Mesodermal cell (in vitro differentiated cells): ENCODE results near the gene ITPR1.
A peak's percentile ranks its signal among the peaks of the same experiment; 100 is the strongest.

Source experiments
- H3K27ac ChIP-seq: 2 replicates; pipeline ENCODE4 v1.7.0; 2013; ENCODE audit warnings: mild to moderate bottlenecking, low read depth, low read length, moderate library complexity; ENCODE audit not compliant: severe bottlenecking
- H3K36me3 ChIP-seq: 2 replicates; pipeline ENCODE4 v1.7.1; 2013; ENCODE audit warnings: mild to moderate bottlenecking, low read length, moderate library complexity; ENCODE audit not compliant: control insufficient read depth, insufficient read depth
- H3K4me1 ChIP-seq: one replicate; pipeline ENCODE4 v1.7.1; 2013; ENCODE audit warnings: mild to moderate bottlenecking, low read length; ENCODE audit not compliant: insufficient read depth, control insufficient read depth, poor library complexity, severe bottlenecking
- H3K4me3 ChIP-seq: 2 replicates; pipeline ENCODE4 v1.7.0; 2013; ENCODE audit warnings: low read length, control low read depth, mild to moderate bottlenecking; ENCODE audit not compliant: insufficient read depth, poor library complexity, severe bottlenecking; ENCODE audit errors: extremely low read depth
- H3K9me3 ChIP-seq: 2 replicates; pipeline ENCODE4 v1.7.1; 2013; ENCODE audit warnings: mild to moderate bottlenecking, low read length, moderate library complexity; ENCODE audit not compliant: control insufficient read depth
- WGBS, 2 experiments: methylation state at CpG; one replicate each; pipeline ENCODE4 v1.1.5; 2013; ENCODE audit warnings: missing lambda C conversion rate in 2 of 2; ENCODE audit not compliant: insufficient coverage in 2 of 2; 5-methylcytosine and 5-hydroxymethylcytosine counted together

Gene ITPR1

DNA sequence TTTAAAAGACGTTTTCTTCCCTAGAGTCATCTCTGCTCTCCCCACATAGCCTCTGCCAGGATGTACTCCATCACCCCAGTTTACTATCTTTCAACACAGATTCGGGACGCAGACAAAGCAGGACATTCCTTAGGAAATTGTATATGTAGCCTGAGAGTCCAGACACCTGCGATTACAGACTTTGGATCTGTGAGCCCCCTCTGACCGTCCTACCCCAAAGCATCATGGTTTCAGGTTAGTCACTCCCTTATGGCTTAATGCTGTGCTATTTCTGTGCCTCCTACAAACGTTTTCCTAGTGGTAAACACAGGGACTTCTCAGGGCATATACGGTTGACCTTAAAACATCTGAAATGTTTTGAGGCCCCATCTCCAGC lies 252.1 kb downstream of the ITPR1 start:
- Histone ChIP-seq H3K4me3 (no peak overlapping the region), H3K9me3 (no peaks in the 10 kb centered on the region), H3K36me3 (no peaks in the 10 kb centered on the region), H3K4me1 (peaks cover 16% of the 10 kb centered on the region), H3K27ac (peak overlapping the region; percentile 31)
- WGBS, 2 experiments, result 51 to 67% methylated on average over 4 of the region's 7 CpGs

DNA sequence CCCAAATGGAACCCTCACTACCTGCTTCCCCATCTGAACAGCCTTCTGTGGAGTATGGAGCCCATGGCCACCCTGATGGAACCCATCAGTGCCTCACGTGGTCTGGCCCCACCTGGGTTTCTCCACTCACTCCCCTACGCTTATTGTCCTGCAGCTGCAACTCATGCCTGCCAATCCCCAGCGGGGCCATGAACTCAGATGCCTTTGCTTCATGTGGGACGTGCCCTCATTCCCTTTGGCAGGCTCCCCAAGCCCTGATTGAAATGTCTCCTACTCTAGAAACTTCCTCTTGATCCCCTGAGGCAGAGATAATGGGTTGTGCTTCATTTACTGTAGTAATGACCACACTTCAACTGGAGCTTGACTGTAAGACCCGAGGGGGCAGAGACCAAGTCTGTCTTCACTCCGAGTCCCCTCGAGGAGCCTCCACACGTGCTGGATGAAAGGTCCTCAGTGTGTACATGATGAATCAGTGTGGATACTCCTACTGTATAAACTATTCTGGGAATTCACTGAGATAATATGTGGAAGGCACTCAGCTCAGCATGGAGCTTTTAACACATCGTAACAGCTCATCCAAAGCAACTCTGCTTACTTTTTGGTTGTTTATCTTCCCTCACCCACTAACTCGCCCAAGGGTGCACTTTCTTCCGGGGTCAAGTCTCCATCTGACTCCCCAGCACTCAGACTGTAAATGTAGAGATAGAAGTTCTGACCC lies 253.3 kb downstream of the ITPR1 start:
- H3K9me3 ChIP-seq, result no peaks in the 10 kb centered on the region
- WGBS, 2 experiments, result 95 to 97% methylated on average over 6 to 7 of the region's 11 CpGs
- no peak overlapping the region for H3K4me3 ChIP-seq
- peaks cover 24% of the 10 kb centered on the region for H3K4me1 ChIP-seq
- H3K36me3 ChIP-seq, result no peaks in the 10 kb centered on the region
- no peak overlapping the region for H3K27ac ChIP-seq

- Histone ChIP-seq H3K4me1 (peaks cover 16% of the 10 kb centered on the region), H3K27ac (no peak overlapping the region), H3K36me3 (no peaks in the 10 kb centered on the region), H3K4me3 (no peak overlapping the region), H3K9me3 (no peaks in the 10 kb centered on the region)
- 86 to 100% methylated on average over 1 of the region's 1 CpG for WGBS, 2 experiments
Measured at GRCh38 chr3:4748127-4748526, 255.0 kb downstream of the ITPR1 start.

GRCh38 chr3:4748701-4749378 lies 255.7 kb downstream of the ITPR1 start:
- Histone ChIP-seq H3K27ac (no peak overlapping the region), H3K36me3 (no peaks in the 10 kb centered on the region), H3K4me3 (no peak overlapping the region), H3K4me1 (peaks cover 14% of the 10 kb centered on the region), H3K9me3 (no peaks in the 10 kb centered on the region)
- 95 to 99% methylated on average over 11 to 12 of the region's 16 CpGs for WGBS, 2 experiments

GRCh38 chr3:4749567-4750002 lies 256.4 kb downstream of the ITPR1 start:
- Histone ChIP-seq H3K9me3 (no peaks in the 10 kb centered on the region), H3K27ac (peak overlapping the region; percentile 16)
- WGBS, 2 experiments, result 97 to 98% methylated on average over 4 to 5 of the region's 5 CpGs

DNA sequence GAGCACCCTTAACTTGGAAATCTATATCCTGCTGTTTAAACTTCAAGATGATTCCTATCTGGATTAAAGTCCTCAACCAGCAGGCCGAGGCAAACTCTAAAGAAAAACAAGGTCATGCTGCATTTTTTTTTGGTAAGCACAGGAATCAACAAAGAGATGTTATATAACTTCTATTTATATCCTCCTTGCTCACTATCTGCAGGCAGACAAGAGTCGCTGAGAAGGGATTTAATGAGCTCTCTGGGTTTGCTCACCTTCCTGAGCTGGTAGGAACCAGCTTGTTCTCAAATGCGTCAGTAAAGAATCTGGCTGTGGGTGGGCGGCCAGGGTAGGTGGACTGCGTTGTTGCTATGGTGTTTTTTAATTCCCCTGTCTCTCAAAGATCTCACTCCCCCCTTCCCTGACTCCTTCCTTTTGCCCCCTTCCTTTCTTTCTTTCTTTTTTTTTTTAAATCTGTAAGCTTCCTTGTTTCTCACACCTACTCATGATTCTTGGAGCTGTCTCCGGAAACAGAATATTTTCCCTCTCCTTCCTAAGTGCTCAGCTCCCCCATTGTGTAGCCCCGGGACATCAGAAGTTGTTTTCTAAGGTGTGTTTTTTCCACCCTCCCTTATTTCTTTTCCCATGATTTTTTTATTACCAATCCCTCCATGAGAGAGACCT lies 257.3 kb downstream of the ITPR1 start:
- Histone ChIP-seq H3K4me1 (peaks cover 9% of the 10 kb centered on the region), H3K4me3 (no peak overlapping the region), H3K9me3 (no peaks in the 10 kb centered on the region), H3K27ac (peak overlapping the region; percentile 51), H3K36me3 (no peaks in the 10 kb centered on the region)
- WGBS, 2 experiments, result 62 to 100% methylated on average over 2 to 3 of the region's 7 CpGs

More at GRCh38 chr3:4749567-4750002, 256.4 kb downstream of the ITPR1 start:
- Histone ChIP-seq H3K4me1 (peaks cover 10% of the 10 kb centered on the region), H3K4me3 (no peak overlapping the region), H3K36me3 (no peaks in the 10 kb centered on the region)

GRCh38 chr3:4751029-4751501 lies 257.9 kb downstream of the ITPR1 start:
- Histone ChIP-seq H3K9me3 (no peaks in the 10 kb centered on the region), H3K4me3 (no peak overlapping the region), H3K27ac (no peak overlapping the region)

DNA sequence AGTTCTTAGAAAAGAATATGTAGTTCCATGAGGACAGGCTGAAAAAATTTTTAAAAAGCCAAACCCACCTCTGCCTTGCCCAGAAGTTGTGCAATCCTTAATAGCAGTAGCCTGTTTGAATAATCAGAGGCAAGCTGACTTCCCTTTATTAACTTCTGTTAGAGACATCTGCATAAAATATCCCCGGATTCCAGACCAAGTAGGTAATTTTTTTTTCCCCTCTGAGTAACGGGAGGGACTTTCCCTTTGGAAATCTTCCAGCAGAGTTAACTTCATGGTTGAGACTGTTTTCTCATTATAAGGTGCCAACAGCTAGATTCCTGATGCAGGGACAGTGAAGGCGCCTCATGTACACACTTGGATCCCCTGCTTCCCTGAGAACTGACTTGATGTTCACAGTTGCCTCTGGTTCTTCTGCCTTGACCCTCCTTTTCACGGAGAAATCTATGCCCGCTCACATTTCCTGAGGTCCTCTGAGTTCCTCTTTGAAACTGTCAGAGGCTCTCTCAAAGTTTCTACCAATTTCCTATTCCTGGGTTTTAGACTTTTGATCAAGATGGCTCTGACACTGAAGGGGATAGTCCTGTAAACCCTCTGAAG lies 258.5 kb downstream of the ITPR1 start:
- WGBS, 2 experiments, result 90 to 95% methylated on average over 5 of the region's 5 CpGs
- no peak overlapping the region for H3K27ac ChIP-seq

More at GRCh38 chr3:4751029-4751501, 257.9 kb downstream of the ITPR1 start:
- WGBS, 2 experiments, result 83 to 88% methylated on average over 4 to 6 of the region's 7 CpGs
- Histone ChIP-seq H3K4me1 (peaks cover 9% of the 10 kb centered on the region), H3K36me3 (no peaks in the 10 kb centered on the region)

GRCh38 chr3:4752201-4753072 lies 259.3 kb downstream of the ITPR1 start:
- Histone ChIP-seq H3K4me3 (no peak overlapping the region), H3K4me1 (peaks cover 9% of the 10 kb centered on the region), H3K9me3 (no peaks in the 10 kb centered on the region), H3K27ac (no peak overlapping the region), H3K36me3 (no peaks in the 10 kb centered on the region)
- WGBS, 2 experiments, result 88 to 91% methylated on average over 15 of the region's 17 CpGs

More for the DNA sequence above, 258.5 kb downstream of the ITPR1 start:
- Histone ChIP-seq H3K4me3 (no peak overlapping the region), H3K9me3 (no peaks in the 10 kb centered on the region), H3K36me3 (no peaks in the 10 kb centered on the region), H3K4me1 (peaks cover 9% of the 10 kb centered on the region)
